GM18498 (cell line): Measurements from ENCODE around the gene ZNF611.
"Not testable (repeated sequence)": the region's sequence is repeated elsewhere in the genome, so short reads cannot be mapped to it uniquely, and the experiment has no call there.

Experiments used
- ATAC-seq: cut with Tn5 transposase; IDR thresholded peaks from one replicate; pipeline ENCODE4 v1.9.1; 2021; ENCODE audit warnings: mild to moderate bottlenecking, moderate library complexity; ENCODE audit not compliant: unreplicated experiment

The ZNF611 gene

GRCh38 chr19:52734893-52735661 lies at the start of gene ZNF611:
TSS of gene ZNF611 (minus strand) at chr19:52735044. CDS start at chr19:52715894, 19,150 bp downstream.
- ATAC-seq: peak; percentile 96

- ATAC-seq: not testable (repeated sequence)
These were observed 48.0 kb upstream of the ZNF611 start for GRCh38 chr19:52782864-52783263.

GRCh38 chr19:52778811-52779210 lies 44.0 kb upstream of the ZNF611 start:
- no peak for ATAC-seq

GRCh38 chr19:52756447-52756846 lies 21.6 kb upstream of the ZNF611 start:
- ATAC-seq: not testable (repeated sequence)

- no peak for ATAC-seq
These were observed 14.9 kb upstream of the ZNF611 start for GRCh38 chr19:52749780-52750179.

- no peak for ATAC-seq
These were observed 13.6 kb upstream of the ZNF611 start for GRCh38 chr19:52748336-52748950.

- not testable (repeated sequence) for ATAC-seq
These were observed 11.1 kb upstream of the ZNF611 start for GRCh38 chr19:52745919-52746318.

- ATAC-seq: no peak
These were observed 8.2 kb upstream of the ZNF611 start for GRCh38 chr19:52743091-52743490.

GRCh38 chr19:52742516-52742915 lies 7.7 kb upstream of the ZNF611 start:
- no peak for ATAC-seq

- no peak for ATAC-seq
These were observed 7.2 kb upstream of the ZNF611 start for GRCh38 chr19:52741951-52742485.

- not testable (repeated sequence) for ATAC-seq
These were observed 6.5 kb upstream of the ZNF611 start for GRCh38 chr19:52741371-52741770.

GRCh38 chr19:52739576-52739975 lies 4.7 kb upstream of the ZNF611 start:
- ATAC-seq: no peak

GRCh38 chr19:52735734-52736133 lies 890 bp upstream of the ZNF611 start:
- ATAC-seq: no peak

- ATAC-seq: peak; percentile 36
These were observed 432 bp downstream of the ZNF611 start for GRCh38 chr19:52734331-52734892.

GRCh38 chr19:52726051-52726450 lies 8.8 kb downstream of the ZNF611 start:
- not testable (repeated sequence) for ATAC-seq

GRCh38 chr19:52725528-52725961 lies 9.3 kb downstream of the ZNF611 start:
- no peak for ATAC-seq

GRCh38 chr19:52724701-52725514 lies 9.9 kb downstream of the ZNF611 start:
- ATAC-seq: no peak

GRCh38 chr19:52723907-52724598 lies 10.8 kb downstream of the ZNF611 start:
- ATAC-seq: not testable (repeated sequence)

- no peak for ATAC-seq
These were observed 12.5 kb downstream of the ZNF611 start for GRCh38 chr19:52722062-52723003.
